ENCODE measurements around the gene PHACTR1.
"Not testable (repeated sequence)": the region's sequence is repeated elsewhere in the genome, so short reads cannot be mapped to it uniquely, and the experiment has no call there.

The PHACTR1 gene

DNA sequence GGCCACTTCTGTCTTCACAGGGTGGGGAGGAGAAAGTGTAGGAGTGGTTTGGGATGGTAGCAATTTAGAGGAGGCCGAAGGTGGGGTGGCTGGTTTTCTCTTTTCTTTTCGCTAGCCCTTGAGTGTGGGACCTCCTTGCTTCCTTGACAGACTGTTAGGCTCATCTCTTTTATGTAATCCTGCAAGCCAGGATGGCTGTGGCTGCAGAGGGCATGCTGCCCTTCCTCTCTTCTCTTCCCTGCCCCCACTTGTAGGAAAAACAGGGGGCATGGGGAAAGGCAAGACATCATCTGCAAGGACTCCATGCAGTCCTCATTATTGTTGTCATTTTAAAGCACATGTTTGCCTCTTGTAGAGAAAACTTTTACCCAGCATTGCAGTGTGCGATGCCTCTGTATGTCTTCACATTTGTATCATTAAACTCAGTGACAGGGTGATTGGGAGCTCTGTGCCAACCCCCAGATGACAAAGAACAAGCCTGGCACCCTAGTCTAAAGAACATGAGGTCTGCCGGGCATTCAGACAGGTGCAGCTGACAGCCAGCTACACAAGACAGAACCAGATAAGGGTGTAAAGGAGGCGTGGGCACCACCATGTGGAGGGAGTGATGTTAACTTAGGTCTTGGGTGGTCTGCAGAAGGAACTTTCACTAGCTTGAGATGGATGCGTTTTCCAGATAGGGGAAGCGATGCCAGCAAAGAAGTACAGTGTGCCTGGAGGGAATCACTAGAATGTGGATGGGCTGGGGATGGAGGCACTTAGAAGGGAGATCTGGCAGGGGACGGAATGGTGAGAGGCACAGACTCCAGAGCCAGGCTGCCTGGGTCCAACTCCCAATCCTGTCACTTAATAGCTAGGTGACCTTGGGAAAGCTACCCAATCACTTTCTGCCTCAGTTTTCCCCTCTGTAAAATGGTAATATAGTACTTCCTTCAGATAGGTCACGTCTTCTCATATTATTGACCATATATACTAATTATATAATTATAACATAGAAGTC lies 404.2 kb downstream of the PHACTR1 start:
- no peak for DNase-seq

GRCh38 chr6:13124131-13124530 lies 407.6 kb downstream of the PHACTR1 start:
- DNase-seq = no peak

DNA sequence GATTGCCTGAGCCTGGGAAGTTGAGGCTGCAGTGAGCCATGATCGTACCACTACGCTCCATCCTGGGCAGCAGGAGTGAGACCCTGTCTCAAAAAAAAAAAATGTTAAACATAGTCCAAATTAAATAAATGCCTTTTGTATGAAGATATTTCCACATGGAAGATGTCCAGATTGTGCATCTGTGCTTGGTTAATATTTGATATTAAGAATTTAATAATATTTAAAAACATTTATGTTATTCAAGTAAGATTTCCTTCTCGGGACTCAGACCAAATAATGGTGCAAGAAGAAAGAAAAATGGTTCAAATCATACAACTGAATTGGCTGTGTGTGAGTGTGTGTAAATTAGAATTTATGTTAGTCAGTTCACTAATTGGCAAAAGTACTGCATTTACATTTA lies 409.3 kb downstream of the PHACTR1 start:
- no peak for DNase-seq

DNA sequence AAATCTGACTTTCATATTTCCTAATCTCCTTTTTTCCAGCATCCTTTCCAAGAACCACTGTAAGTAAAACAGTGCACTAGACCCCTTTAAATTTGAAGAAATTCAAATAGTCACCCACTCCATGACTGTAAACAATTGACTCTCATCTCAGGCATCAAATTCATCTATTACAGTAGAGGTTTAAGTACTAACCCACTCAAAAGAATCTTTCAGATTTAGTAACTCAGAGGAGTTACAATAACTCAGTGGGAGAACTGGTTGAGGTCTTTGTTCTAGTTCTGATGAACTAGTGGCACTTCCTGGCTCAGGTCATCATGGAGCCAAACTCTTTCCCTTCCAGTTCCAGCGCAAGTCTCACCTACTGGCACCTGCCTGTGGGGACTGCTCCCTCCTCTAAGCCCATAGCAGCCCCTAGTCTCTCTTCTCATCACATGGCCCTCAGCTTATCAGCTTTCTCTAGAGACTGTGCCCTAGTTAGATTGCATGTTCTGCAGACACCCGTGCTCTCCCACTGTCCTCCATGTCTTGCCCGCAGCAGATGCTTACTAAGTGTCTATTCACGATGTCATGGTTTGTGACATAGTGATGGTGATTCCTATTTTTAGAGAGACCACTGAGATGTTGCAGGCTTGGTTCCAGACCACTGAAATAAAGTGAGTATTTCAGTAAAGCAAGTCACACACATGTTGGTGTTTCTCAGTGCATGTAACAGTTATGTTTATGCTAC lies 415.5 kb downstream of the PHACTR1 start:
- DNase-seq = no peak

DNA sequence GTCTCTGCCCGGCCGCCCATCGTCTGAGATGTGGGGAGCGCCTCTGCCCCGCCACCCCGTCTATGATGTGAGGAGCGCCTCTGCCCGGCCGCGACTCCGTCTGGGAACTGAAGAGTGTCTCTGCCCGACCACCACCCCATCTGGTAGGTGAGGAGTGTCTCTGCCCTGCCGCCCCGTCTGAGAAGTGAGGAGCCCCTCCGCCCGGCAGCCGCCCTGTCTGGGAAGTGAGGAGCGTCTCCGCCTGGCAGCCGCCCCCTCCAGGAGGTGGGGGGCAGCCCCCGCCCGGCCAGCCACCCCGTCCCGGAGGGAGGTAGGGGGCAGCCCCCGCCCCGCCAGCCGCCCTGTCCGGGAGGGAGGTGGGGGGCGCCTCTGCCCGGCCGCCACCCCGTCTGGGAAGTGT lies 417.3 kb downstream of the PHACTR1 start:
- not testable (repeated sequence) for DNase-seq

DNA sequence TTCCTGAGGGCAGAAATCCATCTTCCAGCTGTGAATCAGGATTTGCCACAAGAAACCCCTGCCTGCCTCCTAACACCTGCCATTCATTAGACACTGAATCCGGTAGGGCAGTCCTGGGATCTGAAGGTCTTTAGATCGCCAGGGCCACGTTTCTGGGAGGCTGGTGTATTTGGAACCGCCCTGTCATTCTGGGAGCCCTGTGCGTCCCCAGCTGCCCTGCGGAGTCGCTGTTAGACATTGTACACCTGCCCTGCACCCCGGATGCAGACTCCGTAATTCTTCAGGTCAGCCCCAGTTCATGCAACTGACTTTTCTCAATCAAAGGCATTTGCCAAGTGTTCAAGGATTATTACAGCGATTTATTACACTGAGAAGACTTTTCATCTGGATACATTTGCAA lies 418.6 kb downstream of the PHACTR1 start:
- no peak for DNase-seq

DNA sequence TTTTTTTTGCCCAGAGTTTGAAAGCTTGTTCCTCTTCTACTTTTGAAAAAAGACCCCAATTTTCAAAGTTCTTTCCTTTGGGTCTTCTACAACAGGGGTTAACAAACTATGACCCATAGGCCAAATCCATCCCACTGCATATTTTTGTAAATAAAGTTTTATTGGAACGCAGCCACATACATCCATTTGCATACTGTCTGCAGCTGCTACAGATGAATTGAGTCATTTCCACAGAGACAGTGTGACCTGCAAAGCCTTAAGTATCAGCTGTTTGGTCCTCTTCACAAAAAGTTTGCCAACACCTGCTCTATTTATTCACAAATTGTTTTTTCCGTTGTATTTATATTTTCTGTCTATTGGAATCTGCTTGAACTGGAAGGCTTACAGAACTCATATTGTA lies 422.6 kb downstream of the PHACTR1 start:
- no peak for DNase-seq

DNA sequence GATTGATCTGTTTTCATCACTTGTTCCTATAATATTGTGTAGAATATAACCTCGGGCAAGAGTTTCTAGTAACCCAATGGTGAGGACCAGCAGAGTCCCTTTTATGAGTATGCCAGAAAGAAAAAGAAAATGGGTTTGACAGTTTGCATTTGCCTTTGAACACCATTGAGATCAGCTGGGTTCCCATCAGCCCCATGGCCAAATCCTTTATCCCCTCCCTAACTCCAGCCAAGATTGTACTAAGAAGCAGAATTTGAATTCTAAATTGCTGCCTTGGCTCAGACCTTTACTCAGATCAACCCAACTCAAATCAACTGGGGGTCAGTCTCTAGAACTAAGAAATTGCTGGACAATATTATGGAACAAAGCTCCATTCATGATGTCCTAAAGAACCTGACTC lies 424.4 kb downstream of the PHACTR1 start:
- no peak for DNase-seq

GRCh38 chr6:13141387-13141786 lies 424.8 kb downstream of the PHACTR1 start:
- DNase-seq = no peak

DNA sequence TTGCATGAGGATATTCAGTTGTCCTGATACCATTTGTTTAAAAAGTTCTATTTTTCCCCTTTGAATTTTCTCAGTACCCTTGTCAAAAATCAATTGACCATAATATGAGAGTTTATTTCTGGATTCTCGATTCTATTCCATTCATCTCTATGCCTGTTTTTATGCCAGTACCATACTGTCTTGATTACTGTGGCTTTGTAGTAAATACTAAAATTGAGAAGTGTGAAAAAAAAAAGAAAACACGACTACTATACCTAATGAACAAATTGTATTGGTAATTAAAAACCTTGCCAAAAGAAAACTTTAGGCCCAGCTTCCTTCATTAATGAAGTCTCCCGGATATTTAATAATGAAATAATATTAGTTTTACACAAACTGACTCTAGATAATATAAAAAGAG lies 426.0 kb downstream of the PHACTR1 start:
- no peak for DNase-seq

- DNase-seq = no peak
Observed at GRCh38 chr6:13146442-13146841, 429.9 kb downstream of the PHACTR1 start.

DNA sequence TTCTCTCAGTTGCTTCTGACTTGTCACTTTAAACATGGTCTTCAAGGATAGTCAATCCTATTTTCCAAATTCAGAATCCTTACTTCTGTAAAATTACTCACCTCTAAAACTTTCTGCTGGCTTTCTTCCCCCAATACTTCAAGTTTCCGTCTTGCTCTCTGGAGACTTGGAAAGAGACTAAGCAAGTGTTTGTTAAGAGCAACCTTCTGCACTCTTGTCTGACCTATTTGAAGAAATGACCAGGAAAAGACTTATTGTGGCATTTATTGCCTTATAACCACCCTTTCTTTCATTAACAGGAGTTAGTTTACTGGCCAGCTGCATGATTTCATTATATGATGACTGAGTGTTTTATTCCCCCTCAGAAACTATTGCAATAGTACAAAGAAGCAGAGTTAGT lies 430.8 kb downstream of the PHACTR1 start:
- DNase-seq = no peak

- DNase-seq = no peak
Observed at GRCh38 chr6:13147782-13148181, 431.2 kb downstream of the PHACTR1 start.

DNA sequence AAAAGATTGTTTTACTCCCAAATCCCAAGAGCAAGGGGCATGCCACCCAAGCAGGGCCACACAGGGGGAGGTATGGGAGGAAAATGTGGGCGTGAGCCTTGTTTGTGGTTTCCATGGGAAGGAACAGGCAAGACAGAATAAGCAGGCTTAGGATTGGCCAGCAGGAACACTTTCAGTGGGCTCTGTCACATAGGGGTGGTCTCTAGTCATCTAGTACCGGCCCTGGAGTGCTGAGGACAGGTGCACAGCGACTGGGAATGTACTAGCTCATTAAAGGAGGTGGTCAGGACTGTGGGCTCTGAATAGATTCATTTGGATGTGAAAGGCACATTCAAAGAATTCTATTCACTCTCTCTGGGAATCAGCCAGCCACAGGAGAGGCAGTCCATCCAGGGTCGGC lies 436.2 kb downstream of the PHACTR1 start:
- no peak for DNase-seq

- DNase-seq = no peak
Observed at GRCh38 chr6:13156381-13156780, 439.8 kb downstream of the PHACTR1 start.

DNA sequence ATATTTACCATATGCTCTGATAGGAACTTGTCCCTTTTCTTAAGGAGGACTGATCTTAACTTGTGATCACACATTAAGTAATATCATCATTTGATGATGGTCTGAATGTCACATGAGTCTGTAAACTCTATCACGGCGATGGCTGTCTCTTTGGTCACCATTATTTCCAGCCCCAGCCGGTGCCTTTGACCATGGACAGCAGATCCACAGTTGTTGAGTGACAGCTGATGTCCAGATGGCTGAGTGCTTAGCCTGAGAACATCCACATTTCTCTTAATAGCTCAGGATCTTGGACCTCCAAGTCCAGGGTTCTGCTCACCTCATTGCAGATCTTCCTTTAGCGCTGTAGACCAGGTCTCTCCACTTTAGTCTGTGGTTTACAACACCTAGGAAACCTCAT lies 440.7 kb downstream of the PHACTR1 start:
- DNase-seq = no peak

DNA sequence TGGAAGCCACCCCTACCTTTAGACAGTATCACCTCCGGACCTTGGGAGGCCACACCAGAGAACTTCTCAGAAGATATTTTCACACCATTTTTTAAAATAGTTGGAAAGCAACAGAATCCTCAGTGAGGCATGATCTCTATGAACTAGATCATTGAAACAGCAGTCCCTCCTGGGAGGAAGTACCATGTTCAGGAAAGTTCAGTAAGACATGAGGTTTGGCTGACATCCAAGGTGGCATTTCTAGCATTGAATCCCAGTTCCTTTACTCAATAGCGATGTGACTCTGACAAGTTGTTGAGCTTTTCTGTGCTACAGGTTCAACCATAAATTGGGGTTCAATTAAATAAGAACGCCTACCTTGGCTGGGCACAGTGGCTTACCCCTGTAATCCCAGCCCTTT lies 442.7 kb downstream of the PHACTR1 start:
- no peak for DNase-seq

DNA sequence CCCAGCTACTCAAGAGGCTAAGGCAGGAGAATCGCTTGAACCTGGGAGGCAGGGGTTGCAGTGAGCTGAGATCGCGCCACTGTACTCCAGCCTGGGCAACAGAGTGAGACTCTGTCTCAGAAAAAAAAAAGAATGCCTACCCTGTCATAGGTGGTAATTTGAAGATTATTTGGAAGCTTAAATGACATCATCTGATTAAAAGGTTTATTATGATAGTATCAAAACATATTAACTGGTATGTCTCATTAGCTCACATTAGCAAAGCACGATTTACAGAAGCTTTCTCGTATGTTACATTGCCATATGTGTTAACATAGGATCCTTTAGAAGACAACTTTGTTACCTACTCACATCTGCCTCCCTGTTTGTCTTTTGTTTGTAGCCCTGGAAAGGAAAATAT lies 443.3 kb downstream of the PHACTR1 start:
- DNase-seq = not testable (repeated sequence)

GRCh38 chr6:13163161-13163944 lies 446.8 kb downstream of the PHACTR1 start:
- no peak for DNase-seq

- no peak for DNase-seq
Observed at GRCh38 chr6:13164291-13164690, 447.7 kb downstream of the PHACTR1 start.

GRCh38 chr6:13165502-13166172 lies 449.1 kb downstream of the PHACTR1 start:
- no peak for DNase-seq

GRCh38 chr6:13166269-13166668 lies 449.7 kb downstream of the PHACTR1 start:
- DNase-seq = no peak

DNA sequence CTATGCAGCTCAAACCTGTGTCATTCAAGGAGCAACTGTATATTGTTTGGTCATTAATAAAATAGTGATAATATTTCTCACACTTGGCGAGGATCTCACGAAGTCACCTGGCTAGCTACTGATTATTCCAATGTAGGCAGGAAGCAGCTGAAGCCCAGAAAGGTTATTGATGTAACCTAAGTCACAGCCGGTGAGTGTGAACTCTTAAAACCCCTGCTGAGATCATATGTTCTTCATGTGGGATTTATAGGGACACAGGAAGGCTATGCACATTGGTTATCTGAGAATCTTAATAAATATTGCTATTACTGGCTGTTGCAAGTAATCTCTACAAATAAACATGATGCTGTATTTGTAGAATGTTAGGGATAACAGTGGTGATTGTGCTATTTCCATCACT lies 450.3 kb downstream of the PHACTR1 start:
- DNase-seq = no peak

All from NCI-H510A treated with DMSO at 0.1 percent for 48 hours (cell line).